HepG2 (cell line): ENCODE data around the gene PROKR1. TPM values are rescaled to one million over a fixed set of nuclear protein-coding genes. Genes with fewer than 3 reads are reported as not detected.
A peak's percentile ranks its signal among the peaks of the same experiment; 100 is the strongest.
"Not testable (repeated sequence)": the region's sequence is repeated elsewhere in the genome, so short reads cannot be mapped to it uniquely, and the experiment has no call there.

Experiments used
- FOXA1 ChIP-seq, 2 experiments: fragments of 450-650 bp in 1 of 2; sonication (generic) in 1 of 2; formaldehyde crosslinking in 1 of 2; IDR thresholded peaks; 2 replicates each; pipeline versions ENCODE4 v1.4.0 to v1.6.1; 2016 to 2020; ENCODE audit warnings: missing genetic modification reagents in 1 of 2
- FOXC1 ChIP-seq: sonication (generic); formaldehyde crosslinking; IDR thresholded peaks from 2 replicates; pipeline ENCODE4 v1.8.0; 2022; ENCODE audit warnings: mild to moderate bottlenecking, missing genetic modification reagents, borderline replicate concordance
- HDAC1 ChIP-seq: sonication (generic); formaldehyde crosslinking; IDR thresholded peaks from 2 replicates; pipeline ENCODE4 v1.5.1; 2020; ENCODE audit warnings: mild to moderate bottlenecking, missing genetic modification reagents
- HNF4A ChIP-seq: sonication (generic); formaldehyde crosslinking; IDR thresholded peaks from 2 replicates; pipeline ENCODE4 v1.4.0; 2020; ENCODE audit warnings: missing genetic modification reagents
- HOXA3 ChIP-seq: sonication (generic); formaldehyde crosslinking; IDR thresholded peaks from 2 replicates; pipeline ENCODE4 v1.5.0; 2020; ENCODE audit warnings: missing genetic modification reagents
- MAZ ChIP-seq, 2 experiments: sonication (generic) in 1 of 2; formaldehyde crosslinking in 1 of 2; IDR thresholded peaks; 2 replicates each; pipeline versions ENCODE4 v1.5.0 to v1.6.1; 2012 to 2020; ENCODE audit warnings: low read depth in 2 of 2, mild to moderate bottlenecking in 2 of 2, borderline replicate concordance in 1 of 2, improper control_type of control experiment in 1 of 2, low read length in 1 of 2, missing genetic modification reagents in 1 of 2, moderate library complexity in 1 of 2
- MTA1 ChIP-seq: sonication (generic); formaldehyde crosslinking; IDR thresholded peaks from 2 replicates; pipeline ENCODE4 v1.4.0; 2020; ENCODE audit warnings: missing genetic modification reagents, mild to moderate bottlenecking, borderline replicate concordance
- POGZ ChIP-seq: sonication (generic); formaldehyde crosslinking; IDR thresholded peaks from 2 replicates; pipeline ENCODE4 v1.4.0; 2020; ENCODE audit warnings: mild to moderate bottlenecking, missing genetic modification reagents
- SOX6 ChIP-seq, 2 experiments: fragments of 450-650 bp in 1 of 2; sonication (generic) in 1 of 2; formaldehyde crosslinking in 1 of 2; IDR thresholded peaks; 2 replicates each; pipeline versions ENCODE4 v1.4.0 to v1.6.1; 2017 to 2020; ENCODE audit warnings: antibody characterized with exemption in 1 of 2, mild to moderate bottlenecking in 1 of 2, missing genetic modification reagents in 1 of 2
- SP5 ChIP-seq: IDR thresholded peaks from 2 replicates; pipeline ENCODE4 v1.6.1; 2016; ENCODE audit warnings: low read depth, borderline replicate concordance
- TFDP2 ChIP-seq: sonication (generic); formaldehyde crosslinking; IDR thresholded peaks from 2 replicates; pipeline ENCODE4 v1.4.0; 2020; ENCODE audit warnings: missing genetic modification reagents
- YY1 ChIP-seq: IDR thresholded peaks from 2 replicates; pipeline ENCODE4 v1.6.1; 2011; ENCODE audit warnings: low read length, low read depth, moderate library complexity, mild to moderate bottlenecking; ENCODE audit not compliant: insufficient read depth, insufficient replicate concordance
- ZFX ChIP-seq: sonication (generic); formaldehyde crosslinking; IDR thresholded peaks from 2 replicates; pipeline ENCODE4 v1.4.0; 2020; ENCODE audit warnings: mild to moderate bottlenecking, low read depth, missing genetic modification reagents, moderate library complexity
- ZNF710 ChIP-seq: sonication (generic); formaldehyde crosslinking; IDR thresholded peaks from 2 replicates; pipeline ENCODE4 v1.5.0; 2020; ENCODE audit warnings: mild to moderate bottlenecking, missing genetic modification reagents, borderline replicate concordance
- ZNF788 ChIP-seq: sonication (generic); formaldehyde crosslinking; IDR thresholded peaks from 2 replicates; pipeline ENCODE4 v1.5.0; 2020; ENCODE audit warnings: mild to moderate bottlenecking, missing genetic modification reagents, borderline replicate concordance
- polyA plus RNA-seq, 8 experiments: library from polyadenylated mRNA; depleted of rRNA in 3 of 8; stranded (reverse) in 7 of 8; unstranded in 1 of 8; fragments of >200 nt; fragmentation: Illumina TruSeq in 4 of 8; extraction: Trizol in 4 of 8; gene quantifications; 2 replicates each; pipeline versions ENCODE4 v1.2.1 to v1.2.3, GENCODE V29; 2011 to 2016; ENCODE audit warnings: low read depth in 4 of 8, missing spikeins in 1 of 8, mixed read lengths in 1 of 8; ENCODE audit not compliant: insufficient read depth in 1 of 8
- total RNA-seq, 5 experiments: library from RNA; depleted of rRNA; stranded (reverse); fragments of >200 nt; fragmentation: Illumina TruSeq; extraction: Trizol; gene quantifications; 2 replicates each; pipeline ENCODE4 v1.2.3, GENCODE V29; 2016; ENCODE audit warnings: low read depth in 1 of 5
- TF ChIP-seq, protein P1 (sequence below): sonication (generic); formaldehyde crosslinking; IDR thresholded peaks from 2 replicates; pipeline ENCODE4 v1.8.1; 2022; ENCODE audit warnings: low read depth, mild to moderate bottlenecking, missing genetic modification reagents
- TF ChIP-seq, protein P2 (sequence below): sonication (generic); formaldehyde crosslinking; IDR thresholded peaks from 2 replicates; pipeline ENCODE4 v1.4.0; 2020; ENCODE audit warnings: missing genetic modification reagents

PROKR1 gene
- total and polyA plus RNA-seq, 2 of the 13 experiments (the other 11 are each of a cell fraction or from before 2014, with no cell fraction given): not detected

- TF ChIP-seq HOXA3 (CRISPR knock-in tag) (peak; percentile 79), ZNF710 (CRISPR knock-in tag) (peak; percentile 42; the same call in 1 of the 2 replicates), FOXC1 (CRISPR knock-in tag) (0 out of 2 replicates have a peak, but pooled peaks have one; percentile 45), MAZ (CRISPR knock-in tag; IDR thresholded peaks at IDR 0.05; ENCODE audit: low read depth) (0 out of 2 replicates have a peak, but pooled peaks have one; percentile 28), HDAC1 (CRISPR knock-in tag) (0 out of 2 replicates have a peak, but pooled peaks have one; percentile 26), ZFX (CRISPR knock-in tag) (peak; percentile 41; the same call in 1 of the 2 replicates), HNF4A (CRISPR knock-in tag) (peak; percentile 47; the same call in 1 of the 2 replicates), ZNF788 (CRISPR knock-in tag) (peak; percentile 30; the same call in 1 of the 2 replicates), YY1 (peak; percentile 64), TFDP2 (CRISPR knock-in tag) (0 out of 2 replicates have a peak, but pooled peaks have one; percentile 46), POGZ (CRISPR knock-in tag) (peak; percentile 72; the same call in 1 of the 2 replicates), SOX6 (CRISPR knock-in tag; IDR thresholded peaks at IDR 0.05) (peak; percentile 43; the same call in 1 of the 2 replicates), SP5 (CRISPR knock-in tag) (peak; percentile 54; the same call in 1 of the 2 replicates), MTA1 (CRISPR knock-in tag) (peak; percentile 74; the same call in 1 of the 2 replicates), FOXA1 (CRISPR knock-in tag; IDR thresholded peaks at IDR 0.05) (peak; percentile 89)
- TF ChIP-seq, protein P1, sequence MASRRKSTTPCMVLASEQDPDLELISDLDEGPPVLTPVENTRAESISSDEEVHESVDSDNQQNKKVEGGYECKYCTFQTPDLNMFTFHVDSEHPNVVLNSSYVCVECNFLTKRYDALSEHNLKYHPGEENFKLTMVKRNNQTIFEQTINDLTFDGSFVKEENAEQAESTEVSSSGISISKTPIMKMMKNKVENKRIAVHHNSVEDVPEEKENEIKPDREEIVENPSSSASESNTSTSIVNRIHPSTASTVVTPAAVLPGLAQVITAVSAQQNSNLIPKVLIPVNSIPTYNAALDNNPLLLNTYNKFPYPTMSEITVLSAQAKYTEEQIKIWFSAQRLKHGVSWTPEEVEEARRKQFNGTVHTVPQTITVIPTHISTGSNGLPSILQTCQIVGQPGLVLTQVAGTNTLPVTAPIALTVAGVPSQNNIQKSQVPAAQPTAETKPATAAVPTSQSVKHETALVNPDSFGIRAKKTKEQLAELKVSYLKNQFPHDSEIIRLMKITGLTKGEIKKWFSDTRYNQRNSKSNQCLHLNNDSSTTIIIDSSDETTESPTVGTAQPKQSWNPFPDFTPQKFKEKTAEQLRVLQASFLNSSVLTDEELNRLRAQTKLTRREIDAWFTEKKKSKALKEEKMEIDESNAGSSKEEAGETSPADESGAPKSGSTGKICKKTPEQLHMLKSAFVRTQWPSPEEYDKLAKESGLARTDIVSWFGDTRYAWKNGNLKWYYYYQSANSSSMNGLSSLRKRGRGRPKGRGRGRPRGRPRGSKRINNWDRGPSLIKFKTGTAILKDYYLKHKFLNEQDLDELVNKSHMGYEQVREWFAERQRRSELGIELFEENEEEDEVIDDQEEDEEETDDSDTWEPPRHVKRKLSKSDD (CRISPR knock-in tag): peak; percentile 63; the same call in 1 of the 2 replicates
- not testable (repeated sequence) for TF ChIP-seq MAZ (IDR thresholded peaks at IDR 0.05; ENCODE audit: borderline replicate concordance, low read depth, low read length); SOX6 (IDR thresholded peaks at IDR 0.05); FOXA1 (IDR thresholded peaks at IDR 0.05)
- TF ChIP-seq, protein P2, sequence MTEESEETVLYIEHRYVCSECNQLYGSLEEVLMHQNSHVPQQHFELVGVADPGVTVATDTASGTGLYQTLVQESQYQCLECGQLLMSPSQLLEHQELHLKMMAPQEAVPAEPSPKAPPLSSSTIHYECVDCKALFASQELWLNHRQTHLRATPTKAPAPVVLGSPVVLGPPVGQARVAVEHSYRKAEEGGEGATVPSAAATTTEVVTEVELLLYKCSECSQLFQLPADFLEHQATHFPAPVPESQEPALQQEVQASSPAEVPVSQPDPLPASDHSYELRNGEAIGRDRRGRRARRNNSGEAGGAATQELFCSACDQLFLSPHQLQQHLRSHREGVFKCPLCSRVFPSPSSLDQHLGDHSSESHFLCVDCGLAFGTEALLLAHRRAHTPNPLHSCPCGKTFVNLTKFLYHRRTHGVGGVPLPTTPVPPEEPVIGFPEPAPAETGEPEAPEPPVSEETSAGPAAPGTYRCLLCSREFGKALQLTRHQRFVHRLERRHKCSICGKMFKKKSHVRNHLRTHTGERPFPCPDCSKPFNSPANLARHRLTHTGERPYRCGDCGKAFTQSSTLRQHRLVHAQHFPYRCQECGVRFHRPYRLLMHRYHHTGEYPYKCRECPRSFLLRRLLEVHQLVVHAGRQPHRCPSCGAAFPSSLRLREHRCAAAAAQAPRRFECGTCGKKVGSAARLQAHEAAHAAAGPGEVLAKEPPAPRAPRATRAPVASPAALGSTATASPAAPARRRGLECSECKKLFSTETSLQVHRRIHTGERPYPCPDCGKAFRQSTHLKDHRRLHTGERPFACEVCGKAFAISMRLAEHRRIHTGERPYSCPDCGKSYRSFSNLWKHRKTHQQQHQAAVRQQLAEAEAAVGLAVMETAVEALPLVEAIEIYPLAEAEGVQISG (CRISPR knock-in tag): peak; percentile 46; the same call in 1 of the 2 replicates
Measured at GRCh38 chr2:68679166-68679916, 36.0 kb downstream of the PROKR1 start (continued).
